Mucosa of rectum (tissue), 2 donors: Measurements from ENCODE around the gene RGS6.

ENCODE experiments used
- H3K27ac ChIP-seq, 2 donors: one replicate each; pipeline ENCODE4 v1.7.0; 2013; ENCODE audit warnings: inconsistent platforms in 2 of 2, low read depth in 2 of 2, low read length in 2 of 2
- H3K27me3 ChIP-seq, 2 donors: one replicate each; pipeline ENCODE4 v1.7.0; 2013; ENCODE audit warnings: low read length in 2 of 2; ENCODE audit not compliant: control insufficient read depth in 2 of 2, insufficient read depth in 2 of 2
- H3K36me3 ChIP-seq, 2 donors: one replicate each; pipeline ENCODE4 v1.7.0; 2013; ENCODE audit warnings: low read length in 2 of 2; ENCODE audit not compliant: control insufficient read depth in 2 of 2, insufficient read depth in 2 of 2
- H3K4me1 ChIP-seq, 2 donors: one replicate each; pipeline ENCODE4 v1.7.0; 2013; ENCODE audit warnings: low read length in 2 of 2, mild to moderate bottlenecking in 1 of 2; ENCODE audit not compliant: control insufficient read depth in 2 of 2, insufficient read depth in 2 of 2
- H3K4me3 ChIP-seq, 2 donors: one replicate each; pipeline ENCODE4 v1.7.0; 2013; ENCODE audit warnings: low read length in 2 of 2
- H3K9ac ChIP-seq, 2 donors: one replicate each; pipeline ENCODE4 v1.7.0; 2013; ENCODE audit warnings: low read length in 2 of 2, low read depth in 1 of 2, mild to moderate bottlenecking in 1 of 2
- H3K9me3 ChIP-seq, 2 donors: one replicate each; pipeline ENCODE4 v1.7.0; 2013; ENCODE audit warnings: low read length in 2 of 2; ENCODE audit not compliant: control insufficient read depth in 2 of 2
- donor health status: healthy.
- donor health status: Normal muscosa, but diverticular disease.

Gene RGS6

DNA sequence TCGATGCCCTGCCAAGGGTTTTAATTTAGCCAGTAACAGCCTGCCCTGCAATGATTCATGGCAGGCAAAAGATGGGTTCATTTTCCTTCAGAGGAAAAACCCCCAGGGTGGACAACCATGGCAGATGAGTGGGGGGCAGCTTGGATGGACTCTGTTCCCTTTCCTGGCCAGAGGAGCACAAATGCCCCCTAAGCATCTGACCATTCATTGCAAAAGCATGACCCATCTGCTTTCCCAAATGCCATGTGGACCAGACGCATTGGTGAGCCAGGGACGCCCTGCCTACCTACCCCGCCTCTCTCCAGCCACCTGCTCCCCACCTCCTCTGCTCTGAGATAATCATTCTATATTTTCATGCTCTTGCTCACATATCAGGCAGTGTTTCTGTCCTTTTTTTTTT is 679.8 kb downstream of the RGS6 start:
- no peak overlapping the region for H3K27ac ChIP-seq
- no peaks in the 10 kb centered on the region for H3K4me1 ChIP-seq
- H3K4me3 ChIP-seq, result no peak overlapping the region
- no peaks in the 10 kb centered on the region for H3K27me3 ChIP-seq
- no peaks in the 10 kb centered on the region for H3K9me3 ChIP-seq
- no peak overlapping the region for H3K9ac ChIP-seq
- no peaks in the 10 kb centered on the region for H3K36me3 ChIP-seq

DNA sequence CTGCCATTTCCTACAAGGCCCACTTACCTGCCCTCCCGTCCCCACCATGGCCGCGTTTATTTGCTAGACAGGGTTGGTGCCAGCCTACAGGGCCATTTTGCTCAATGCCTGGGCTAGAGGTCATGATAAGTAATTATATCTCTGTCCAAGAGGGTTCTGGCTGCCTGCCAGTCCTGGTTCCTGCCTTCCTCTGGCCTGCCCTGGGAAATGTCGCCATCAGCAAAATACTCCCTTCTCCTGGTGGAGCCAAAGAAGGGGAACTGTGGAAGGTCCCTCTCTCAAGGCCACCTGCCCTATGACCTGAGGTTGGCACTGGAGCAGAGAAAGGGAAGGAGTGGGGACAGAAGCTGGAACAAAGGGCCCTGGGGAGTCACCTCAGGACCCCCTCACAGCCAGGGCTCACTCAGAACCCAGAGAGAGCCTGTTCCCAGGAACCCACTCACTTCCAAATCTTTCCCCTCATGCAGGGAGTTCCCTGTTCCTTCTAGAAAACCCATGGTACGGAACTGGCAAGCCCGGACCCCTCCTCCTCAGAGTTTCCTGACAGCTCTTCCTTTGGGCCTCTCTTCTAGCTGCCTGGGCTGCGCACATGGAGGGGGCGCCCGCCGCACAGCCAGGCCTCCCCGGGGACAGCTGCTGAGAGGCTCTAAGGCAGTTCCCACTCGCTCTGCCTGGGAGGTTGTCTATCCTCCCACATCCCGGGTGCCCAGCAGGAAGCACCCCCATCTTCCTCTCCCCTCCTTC is 681.2 kb downstream of the RGS6 start:
- Histone ChIP-seq H3K27me3 (no peaks in the 10 kb centered on the region), H3K27ac (no peak overlapping the region), H3K4me3 (no peak overlapping the region), H3K36me3 (no peaks in the 10 kb centered on the region), H3K9me3 (no peaks in the 10 kb centered on the region), H3K9ac (no peak overlapping the region), H3K4me1 (no peaks in the 10 kb centered on the region)

DNA sequence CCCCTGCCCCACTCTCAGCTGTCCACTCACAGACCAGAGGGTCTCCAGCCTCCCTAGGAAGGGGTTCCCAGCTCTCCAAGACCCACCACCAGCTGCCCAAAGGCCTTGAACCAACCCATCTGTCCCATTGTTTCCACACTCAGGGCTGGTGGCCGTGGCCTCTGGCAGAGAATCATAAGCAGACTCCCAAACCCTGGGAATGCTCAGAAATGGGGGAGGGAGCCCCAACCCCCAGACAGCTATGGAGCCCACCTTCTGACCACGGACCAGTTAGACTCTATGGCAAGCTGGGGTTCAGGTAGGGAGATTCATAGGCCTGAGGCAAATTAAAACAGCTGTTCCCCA is 681.7 kb downstream of the RGS6 start:
- no peaks in the 10 kb centered on the region for H3K36me3 ChIP-seq
- no peak overlapping the region for H3K27ac ChIP-seq
- no peak overlapping the region for H3K4me3 ChIP-seq
- no peaks in the 10 kb centered on the region for H3K4me1 ChIP-seq
- H3K27me3 ChIP-seq, result no peaks in the 10 kb centered on the region
- no peak overlapping the region for H3K9ac ChIP-seq
- no peaks in the 10 kb centered on the region for H3K9me3 ChIP-seq

DNA sequence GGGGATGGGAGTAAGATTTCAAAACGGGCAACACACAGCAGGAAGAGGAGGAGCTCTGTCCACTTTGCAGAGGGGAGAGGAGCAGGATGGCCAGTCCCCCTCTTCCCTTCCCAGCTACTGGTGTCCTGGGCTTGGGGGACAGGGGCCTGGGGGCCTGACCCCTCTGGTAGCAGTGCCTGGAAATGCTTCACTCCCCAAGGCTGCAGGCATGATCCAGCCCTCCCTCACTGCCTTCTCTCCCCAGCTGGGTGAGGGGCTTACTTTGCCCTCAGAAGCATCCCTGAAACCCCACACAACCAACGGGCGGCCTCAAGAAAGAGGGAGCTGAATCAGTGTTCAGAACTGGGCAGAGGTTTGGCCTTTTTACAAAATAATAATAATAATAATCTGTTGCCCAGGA is 682.1 kb downstream of the RGS6 start:
- Histone ChIP-seq H3K4me3 (no peak overlapping the region), H3K27ac (no peak overlapping the region), H3K4me1 (no peaks in the 10 kb centered on the region), H3K27me3 (no peaks in the 10 kb centered on the region), H3K9me3 (no peaks in the 10 kb centered on the region), H3K9ac (no peak overlapping the region), H3K36me3 (no peaks in the 10 kb centered on the region)

DNA sequence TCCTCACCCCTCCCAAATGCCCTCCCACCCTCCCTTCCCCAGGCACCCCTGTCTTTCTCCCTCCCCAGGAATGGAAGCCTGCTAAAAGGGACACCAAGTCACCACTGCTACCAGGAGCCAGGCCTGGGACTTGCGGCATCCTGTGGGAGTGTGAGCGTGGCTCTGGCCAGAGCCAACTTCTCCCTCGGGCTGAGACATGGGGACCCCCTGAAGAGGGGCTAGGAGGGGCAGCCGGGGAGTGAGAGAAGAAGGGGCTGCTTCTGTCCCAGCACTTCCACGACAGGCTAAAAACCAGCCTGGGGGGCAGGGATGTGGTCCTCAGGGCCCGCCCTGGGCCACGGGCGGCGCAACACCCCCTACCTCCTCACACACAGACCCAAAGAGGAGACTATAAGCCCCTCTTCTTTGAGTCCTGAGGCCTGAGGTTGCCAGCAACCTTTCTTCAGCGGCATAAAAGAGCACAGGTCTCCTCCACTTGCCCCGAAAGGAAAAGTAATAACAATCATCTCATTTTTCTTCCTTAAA is 682.7 kb downstream of the RGS6 start:
- Histone ChIP-seq H3K4me3 (no peak overlapping the region), H3K27ac (no peak overlapping the region), H3K27me3 (no peaks in the 10 kb centered on the region), H3K9ac (no peak overlapping the region), H3K9me3 (no peaks in the 10 kb centered on the region), H3K36me3 (no peaks in the 10 kb centered on the region), H3K4me1 (no peaks in the 10 kb centered on the region)

DNA sequence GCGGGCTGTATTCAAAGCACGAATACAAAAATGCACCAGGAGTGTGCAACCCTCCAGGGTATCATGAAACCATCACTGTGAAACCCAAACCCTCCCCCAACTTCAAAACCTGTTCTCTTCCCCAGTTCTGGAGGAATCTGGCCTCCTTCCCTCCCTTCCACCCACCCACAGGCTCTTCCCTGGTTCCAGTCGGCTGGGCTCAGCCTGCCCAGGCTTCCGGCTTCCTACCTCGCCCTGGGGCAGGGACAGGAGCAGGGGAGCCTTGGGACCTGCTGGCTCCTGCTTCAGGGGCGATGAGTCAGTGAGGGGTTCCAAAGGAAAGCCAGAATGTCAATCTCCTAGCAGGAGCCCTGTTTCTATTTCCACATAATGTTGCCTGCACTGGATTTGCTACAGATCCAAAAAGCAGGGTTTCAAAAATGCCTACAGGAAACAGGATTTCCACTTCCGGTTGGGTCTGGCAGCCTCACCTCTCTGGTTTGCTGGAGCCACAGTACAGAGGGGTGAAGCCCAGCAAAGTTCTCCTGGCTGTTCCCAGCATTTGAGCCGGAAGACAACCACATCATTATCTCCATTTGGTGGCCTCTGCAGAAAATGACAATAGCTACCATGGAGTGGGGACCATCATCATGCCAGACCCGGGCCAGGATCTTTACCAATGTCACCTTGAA is 683.4 kb downstream of the RGS6 start:
- no peaks in the 10 kb centered on the region for H3K27me3 ChIP-seq
- no peak overlapping the region for H3K4me3 ChIP-seq
- no peaks in the 10 kb centered on the region for H3K9me3 ChIP-seq
- H3K27ac ChIP-seq, result no peak overlapping the region
- H3K9ac ChIP-seq, result no peak overlapping the region
- H3K36me3 ChIP-seq, result no peaks in the 10 kb centered on the region
- no peaks in the 10 kb centered on the region for H3K4me1 ChIP-seq
